Body of pancreas (tissue), 4 donors: ENCODE data around the gene DMRTB1. TPM values are rescaled to one million over a fixed set of nuclear protein-coding genes. Genes with fewer than 3 reads are reported as not detected.

Experiments used
- ATAC-seq: fragments of 150-250 bp; one replicate; pipeline ENCODE4 v1.9.1; 2016
- DNase-seq, 4 donors: peaks; one replicate each; pipeline ENCODE4 v3.0.0-alpha.2; 2019
- H3K27ac ChIP-seq, 4 donors: fragments of 200-600 bp; sonication (generic); 1 replicate in 3 of 4; 2 replicates in 1 of 4; pipeline versions ENCODE4 v1.5.1 to v1.6.1; 2016 to 2019; ENCODE audit warnings: mild to moderate bottlenecking in 1 of 4, mixed read lengths in 1 of 4, moderate library complexity in 1 of 4
- H3K27me3 ChIP-seq, 2 donors: fragments of 200-600 bp; sonication (generic); one replicate each; pipeline ENCODE4 v1.6.0; 2016; ENCODE audit warnings: mild to moderate bottlenecking in 1 of 2
- H3K36me3 ChIP-seq, 2 donors: fragments of 200-600 bp; sonication (generic); replicated peaks in 1 of 2; 2 replicates each; pipeline ENCODE4 v1.5.1; 2016; ENCODE audit warnings: low read depth in 2 of 2; ENCODE audit not compliant: insufficient read depth in 1 of 2
- H3K4me1 ChIP-seq: fragments of 200-600 bp; sonication (generic); one replicate; pipeline ENCODE4 v1.6.0; 2016
- H3K4me3 ChIP-seq, 2 donors: fragments of 200-600 bp; sonication (generic); 1 replicate in 1 of 2; 2 replicates in 1 of 2; pipeline ENCODE4 v1.5.1; 2016 to 2019
- H3K9me3 ChIP-seq, 3 donors: fragments of 200-600 bp; sonication (generic); 1 replicate in 2 of 3; 2 replicates in 1 of 3; pipeline ENCODE4 v1.5.1; 2016
- POLR2A ChIP-seq, 3 donors: fragments of 450-650 bp; IDR thresholded peaks; one replicate each; pipeline ENCODE4 v1.6.1; 2016; ENCODE audit warnings: antibody characterized with exemption in 3 of 3, mild to moderate bottlenecking in 2 of 3
- WGBS, 2 donors: methylation state at CpG; one replicate each; pipeline ENCODE4 v1.1.5; 2017; 5-methylcytosine and 5-hydroxymethylcytosine counted together
- intact Hi-C: fragments of 100-400 bp; cut with DNase I; formaldehyde crosslinking; loops from one replicate; pipeline ENCODE4 v1.15.1; 2023
- total RNA-seq, 2 donors: library from RNA; depleted of rRNA; stranded (reverse); fragments of >200 nt; gene quantifications; one replicate each; pipeline ENCODE4 v1.1.0, GENCODE V29; 2016
- TF ChIP-seq, protein P1 (sequence below), 7 experiments: fragments of 450-650 bp in 4 of 7; fragments of 200-600 bp in 3 of 7; sonication (generic) in 3 of 7; IDR thresholded peaks; one replicate each; pipeline ENCODE4 v1.5.1; 2016 to 2019; ENCODE audit warnings: antibody characterized with exemption in 7 of 7

The DMRTB1 gene
- total RNA-seq, 2 donors from 2014 or later = not detected

DNA sequence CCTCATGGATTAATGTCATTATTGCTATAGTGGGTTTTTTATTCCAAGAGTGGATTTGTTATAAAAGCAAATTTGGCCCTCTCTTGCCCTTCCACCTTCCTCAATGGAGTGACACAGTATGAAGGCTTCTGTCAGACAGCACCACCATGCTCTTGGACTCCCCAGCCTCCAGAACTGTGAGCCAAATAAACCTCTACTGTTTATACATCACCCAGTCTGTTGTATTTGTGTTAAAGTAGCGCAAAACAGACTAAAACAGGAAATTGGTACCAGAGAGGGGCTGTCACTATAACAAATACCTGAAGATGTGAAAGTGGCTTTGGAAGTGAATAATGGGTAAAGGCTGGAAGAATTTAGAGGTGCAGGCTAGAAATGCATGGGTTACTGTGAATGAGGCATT is 38.0 kb upstream of the DMRTB1 start:
- H3K4me3 ChIP-seq = no peak overlapping the region
- H3K27ac ChIP-seq = no peak overlapping the region
- H3K9me3 ChIP-seq = no peaks in the 10 kb centered on the region
- ATAC-seq (no peak), DNase-seq (no peak)
- intact Hi-C loops = no loop called here
- no peaks in the 10 kb centered on the region for H3K36me3 ChIP-seq
- WGBS, 2 donors = 92 to 100% methylated on average over 1 of the region's 1 CpG
- H3K4me1 ChIP-seq = peaks cover 6% of the 10 kb centered on the region
- H3K27me3 ChIP-seq = no peaks in the 10 kb centered on the region
- TF ChIP-seq, protein P1, sequence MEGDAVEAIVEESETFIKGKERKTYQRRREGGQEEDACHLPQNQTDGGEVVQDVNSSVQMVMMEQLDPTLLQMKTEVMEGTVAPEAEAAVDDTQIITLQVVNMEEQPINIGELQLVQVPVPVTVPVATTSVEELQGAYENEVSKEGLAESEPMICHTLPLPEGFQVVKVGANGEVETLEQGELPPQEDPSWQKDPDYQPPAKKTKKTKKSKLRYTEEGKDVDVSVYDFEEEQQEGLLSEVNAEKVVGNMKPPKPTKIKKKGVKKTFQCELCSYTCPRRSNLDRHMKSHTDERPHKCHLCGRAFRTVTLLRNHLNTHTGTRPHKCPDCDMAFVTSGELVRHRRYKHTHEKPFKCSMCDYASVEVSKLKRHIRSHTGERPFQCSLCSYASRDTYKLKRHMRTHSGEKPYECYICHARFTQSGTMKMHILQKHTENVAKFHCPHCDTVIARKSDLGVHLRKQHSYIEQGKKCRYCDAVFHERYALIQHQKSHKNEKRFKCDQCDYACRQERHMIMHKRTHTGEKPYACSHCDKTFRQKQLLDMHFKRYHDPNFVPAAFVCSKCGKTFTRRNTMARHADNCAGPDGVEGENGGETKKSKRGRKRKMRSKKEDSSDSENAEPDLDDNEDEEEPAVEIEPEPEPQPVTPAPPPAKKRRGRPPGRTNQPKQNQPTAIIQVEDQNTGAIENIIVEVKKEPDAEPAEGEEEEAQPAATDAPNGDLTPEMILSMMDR (IDR thresholded peaks at IDR 0.05) = no peak
- TF ChIP-seq POLR2A (IDR thresholded peaks at IDR 0.05) = no peak

DNA sequence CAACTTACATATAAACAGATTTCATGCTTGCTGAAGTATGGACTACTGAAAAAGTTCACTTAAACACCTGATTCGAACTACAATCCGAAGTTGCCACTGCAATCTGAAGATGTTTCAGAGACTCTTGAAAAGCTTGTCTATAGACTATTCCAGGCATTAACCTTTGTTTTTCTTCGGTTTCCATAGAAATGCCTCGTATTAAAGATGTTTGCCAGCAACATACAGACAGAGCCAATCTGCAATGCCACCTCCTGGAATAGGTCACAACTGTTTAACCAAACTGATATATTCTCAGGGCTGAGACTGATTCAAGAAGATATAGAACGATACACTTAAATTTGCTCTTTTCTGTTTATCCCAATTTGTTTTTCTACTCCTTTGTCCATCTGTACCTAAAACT is 28.9 kb upstream of the DMRTB1 start:
- H3K27ac ChIP-seq = no peak overlapping the region
- no peaks in the 10 kb centered on the region for H3K4me1 ChIP-seq
- no peaks in the 10 kb centered on the region for H3K9me3 ChIP-seq
- no peak overlapping the region for H3K4me3 ChIP-seq
- no peaks in the 10 kb centered on the region for H3K36me3 ChIP-seq
- TF ChIP-seq, protein P1 (IDR thresholded peaks at IDR 0.05) = no peak
- TF ChIP-seq POLR2A (IDR thresholded peaks at IDR 0.05) = no peak
- DNase-seq (no peak), ATAC-seq (no peak)
- H3K27me3 ChIP-seq = no peaks in the 10 kb centered on the region
- 23 to 26% methylated on average over 5 of the region's 5 CpGs for WGBS, 2 donors
- intact Hi-C loops = no loop called here

DNA sequence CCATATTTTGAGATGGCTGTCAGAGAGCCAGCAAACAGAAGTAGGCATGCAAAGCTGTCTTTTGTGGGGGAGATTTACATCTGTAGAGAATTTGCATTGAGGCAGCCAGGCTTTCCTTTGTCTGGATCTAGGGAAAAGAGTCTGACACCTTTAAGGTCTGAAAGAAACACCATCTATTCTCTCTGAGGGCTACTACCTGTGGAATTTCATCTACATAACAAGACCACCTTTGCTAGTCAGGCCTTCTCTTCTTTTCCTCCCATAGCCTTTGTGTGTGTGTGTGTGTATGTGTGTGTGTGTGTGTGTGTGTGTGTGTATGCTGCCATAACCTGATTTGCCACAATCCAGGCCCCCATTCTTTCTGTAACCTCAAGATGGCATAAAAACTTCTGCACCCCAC is 28.4 kb upstream of the DMRTB1 start:
- TF ChIP-seq, protein P1 (IDR thresholded peaks at IDR 0.05) = no peak
- TF ChIP-seq POLR2A (IDR thresholded peaks at IDR 0.05) = no peak
- intact Hi-C loops = no loop called here
- Histone ChIP-seq H3K36me3 (no peaks in the 10 kb centered on the region), H3K27ac (no peak overlapping the region), H3K4me1 (no peaks in the 10 kb centered on the region), H3K9me3 (no peaks in the 10 kb centered on the region), H3K27me3 (no peaks in the 10 kb centered on the region), H3K4me3 (no peak overlapping the region)
- ATAC-seq = no peak
- DNase-seq = no peak

DNA sequence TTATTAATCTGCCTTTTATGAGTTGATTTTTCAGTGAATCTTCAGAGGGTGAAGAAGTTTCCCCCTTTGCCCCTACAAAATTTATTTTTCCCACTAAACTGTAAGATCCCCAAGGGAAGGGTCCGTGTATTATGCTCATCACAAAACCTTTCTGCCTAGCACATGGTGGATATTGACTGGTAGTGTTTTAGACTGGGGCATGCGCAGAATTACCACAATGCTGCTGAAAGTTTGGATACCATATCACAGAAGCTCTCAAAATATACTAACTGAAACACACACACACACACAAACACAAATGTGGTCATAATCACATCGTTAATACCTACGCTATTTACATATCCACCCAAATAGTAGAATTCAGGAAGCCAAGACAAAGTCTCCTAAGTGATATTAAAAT is 28.0 kb upstream of the DMRTB1 start:
- Histone ChIP-seq H3K9me3 (no peaks in the 10 kb centered on the region), H3K27me3 (no peaks in the 10 kb centered on the region), H3K36me3 (no peaks in the 10 kb centered on the region), H3K4me1 (no peaks in the 10 kb centered on the region), H3K27ac (no peak overlapping the region), H3K4me3 (no peak overlapping the region)
- ATAC-seq = no peak
- intact Hi-C loops = no loop called here
- TF ChIP-seq, protein P1 (IDR thresholded peaks at IDR 0.05) = no peak
- TF ChIP-seq POLR2A (IDR thresholded peaks at IDR 0.05) = no peak
- WGBS, 2 donors = 71 to 82% methylated on average over 4 of the region's 4 CpGs
- DNase-seq = no peak

DNA sequence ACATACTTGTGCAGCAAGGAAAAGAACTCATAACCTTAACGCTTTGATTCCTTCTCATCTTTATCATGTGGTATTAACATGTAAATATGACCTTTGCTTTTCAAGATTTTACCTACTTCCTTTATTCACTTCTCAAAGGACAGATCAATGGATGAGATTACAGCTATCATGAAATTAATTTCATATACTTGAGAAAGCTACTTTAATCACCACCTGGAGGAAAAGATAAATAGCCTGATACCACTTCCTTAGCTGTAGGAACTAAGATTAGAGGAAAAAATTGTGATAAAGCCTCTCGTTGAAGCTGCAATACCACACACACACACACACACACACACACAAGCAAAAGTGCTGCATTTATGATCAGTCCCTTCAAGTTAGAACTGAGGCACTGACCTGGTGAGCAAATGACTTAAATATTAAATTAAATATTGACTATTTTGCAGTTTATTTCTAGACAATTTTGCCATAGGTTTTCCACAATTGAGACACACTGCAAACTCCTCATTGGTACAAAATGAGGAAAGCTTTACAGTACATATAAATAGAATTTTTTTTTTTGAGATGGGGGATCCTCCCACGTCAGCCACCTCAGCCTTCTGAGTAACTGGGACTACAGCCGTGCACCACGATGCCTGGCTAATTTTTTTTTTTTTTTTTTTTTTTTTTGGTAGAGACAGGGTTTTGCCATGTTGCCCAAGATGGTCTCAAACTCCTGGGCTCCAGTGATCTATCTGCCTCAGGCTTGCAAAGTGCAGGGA is 27.2 kb upstream of the DMRTB1 start:
- no peaks in the 10 kb centered on the region for H3K27me3 ChIP-seq
- H3K9me3 ChIP-seq = no peaks in the 10 kb centered on the region
- no peak for DNase-seq
- no peak overlapping the region for H3K4me3 ChIP-seq
- intact Hi-C loops = no loop called here
- WGBS, 2 donors = 28 to 58% methylated on average over 5 of the region's 5 CpGs
- TF ChIP-seq, protein P1 (IDR thresholded peaks at IDR 0.05) = no peak
- no peak for TF ChIP-seq POLR2A (IDR thresholded peaks at IDR 0.05)
- no peak for ATAC-seq
- no peaks in the 10 kb centered on the region for H3K36me3 ChIP-seq
- H3K27ac ChIP-seq = no peak overlapping the region
- H3K4me1 ChIP-seq = no peaks in the 10 kb centered on the region
